ENCODE results near the gene WDR47. TPM values are rescaled to one million over a fixed set of nuclear protein-coding genes. Genes with fewer than 3 reads are reported as not detected.
"Not testable (repeated sequence)": the region's sequence is repeated elsewhere in the genome, so short reads cannot be mapped to it uniquely, and the experiment has no call there.

Gene WDR47
- polyA plus RNA-seq, 2 of the 4 experiments (the other 2 are of a cell fraction): 5.5 to 10.8 TPM

GRCh38 chr1:108933944-108934343 lies 108.0 kb downstream of the WDR47 start:
- no peak for ATAC-seq
- ChIA-PET POLR2A (no interaction called here), CTCF (no interaction called here)
- H3K4me2 ChIP-seq: no peak overlapping the region
- no peak for DNase-seq (ENCODE audit: low read depth in 1 of 2, low spot score in 1 of 2)
- no peak overlapping the region for H3K4me3 ChIP-seq
- H3K27ac ChIP-seq: no peak overlapping the region
- no peak for TF ChIP-seq PHF8 (IDR thresholded peaks at IDR 0.05; ENCODE audit: borderline replicate concordance, low read depth)
- TF ChIP-seq KDM5A (IDR thresholded peaks at IDR 0.05): no peak
- TF ChIP-seq POLR2AphosphoS2 (conservative IDR thresholded peaks at IDR 0.05; ENCODE audit: low read length): no peak
- no peak for TF ChIP-seq ESRRA (IDR thresholded peaks at IDR 0.05; ENCODE audit: borderline replicate concordance, low read length)
- TF ChIP-seq, protein P1, sequence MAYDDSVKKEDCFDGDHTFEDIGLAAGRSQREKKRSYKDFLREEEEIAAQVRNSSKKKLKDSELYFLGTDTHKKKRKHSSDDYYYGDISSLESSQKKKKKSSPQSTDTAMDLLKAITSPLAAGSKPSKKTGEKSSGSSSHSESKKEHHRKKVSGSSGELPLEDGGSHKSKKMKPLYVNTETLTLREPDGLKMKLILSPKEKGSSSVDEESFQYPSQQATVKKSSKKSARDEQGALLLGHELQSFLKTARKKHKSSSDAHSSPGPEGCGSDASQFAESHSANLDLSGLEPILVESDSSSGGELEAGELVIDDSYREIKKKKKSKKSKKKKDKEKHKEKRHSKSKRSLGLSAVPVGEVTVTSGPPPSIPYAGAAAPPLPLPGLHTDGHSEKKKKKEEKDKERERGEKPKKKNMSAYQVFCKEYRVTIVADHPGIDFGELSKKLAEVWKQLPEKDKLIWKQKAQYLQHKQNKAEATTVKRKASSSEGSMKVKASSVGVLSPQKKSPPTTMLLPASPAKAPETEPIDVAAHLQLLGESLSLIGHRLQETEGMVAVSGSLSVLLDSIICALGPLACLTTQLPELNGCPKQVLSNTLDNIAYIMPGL (CRISPR knock-in tag; IDR thresholded peaks at IDR 0.05; ENCODE audit: borderline replicate concordance): no peak
- no peak for TF ChIP-seq MAFK (IDR thresholded peaks at IDR 0.05; ENCODE audit: partially characterized antibody)
- TF ChIP-seq, protein P2, sequence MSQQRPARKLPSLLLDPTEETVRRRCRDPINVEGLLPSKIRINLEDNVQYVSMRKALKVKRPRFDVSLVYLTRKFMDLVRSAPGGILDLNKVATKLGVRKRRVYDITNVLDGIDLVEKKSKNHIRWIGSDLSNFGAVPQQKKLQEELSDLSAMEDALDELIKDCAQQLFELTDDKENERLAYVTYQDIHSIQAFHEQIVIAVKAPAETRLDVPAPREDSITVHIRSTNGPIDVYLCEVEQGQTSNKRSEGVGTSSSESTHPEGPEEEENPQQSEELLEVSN (IDR thresholded peaks at IDR 0.05; ENCODE audit: borderline replicate concordance, low read depth): no peak
- no peak for TF ChIP-seq RAD21 (conservative IDR thresholded peaks at IDR 0.05 in 1 of 2, IDR thresholded peaks at IDR 0.05 in 1 of 2)
- TF ChIP-seq, protein P3, sequence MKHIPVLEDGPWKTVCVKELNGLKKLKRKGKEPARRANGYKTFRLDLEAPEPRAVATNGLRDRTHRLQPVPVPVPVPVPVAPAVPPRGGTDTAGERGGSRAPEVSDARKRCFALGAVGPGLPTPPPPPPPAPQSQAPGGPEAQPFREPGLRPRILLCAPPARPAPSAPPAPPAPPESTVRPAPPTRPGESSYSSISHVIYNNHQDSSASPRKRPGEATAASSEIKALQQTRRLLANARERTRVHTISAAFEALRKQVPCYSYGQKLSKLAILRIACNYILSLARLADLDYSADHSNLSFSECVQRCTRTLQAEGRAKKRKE (CRISPR knock-in tag; IDR thresholded peaks at IDR 0.05; ENCODE audit: low read depth): no peak
- TF ChIP-seq CHD4 (IDR thresholded peaks at IDR 0.05; ENCODE audit: borderline replicate concordance): no peak
- H3K4me1 ChIP-seq: no peaks in the 10 kb centered on the region
- WGBS (ENCODE audit: missing lambda C conversion rate): 91% methylated on average over 5 of the region's 5 CpGs
- H3K9me3 ChIP-seq: no peaks in the 10 kb centered on the region
- FAIRE-seq: no peak

DNA sequence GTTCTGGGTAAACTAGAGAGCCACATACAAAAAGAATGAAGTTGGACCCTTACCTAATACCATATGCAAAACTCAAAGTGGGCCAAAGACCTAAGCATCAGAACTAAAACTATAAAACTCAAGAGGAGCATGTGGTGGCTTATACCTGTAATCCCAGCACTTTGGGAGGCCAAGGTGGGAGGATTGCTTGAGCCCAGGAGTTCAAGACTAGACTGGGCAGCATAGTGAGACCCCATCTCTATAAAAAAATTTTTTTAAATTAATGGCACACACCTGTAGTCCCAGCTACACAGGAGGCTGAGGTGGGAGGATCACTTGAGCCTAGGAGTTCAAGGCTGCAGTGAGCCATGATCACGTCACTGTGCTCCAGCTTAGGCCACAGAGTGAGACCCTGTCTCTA lies 114.3 kb downstream of the WDR47 start:
- not testable (repeated sequence) for ATAC-seq, H3K4me2 ChIP-seq

GRCh38 chr1:108925920-108926319 lies 116.0 kb downstream of the WDR47 start:
- no peak for DNase-seq (ENCODE audit: low read depth in 1 of 2, low spot score in 1 of 2)
- CTCF ChIA-PET: no interaction called here
- H3K4me1 ChIP-seq: no peaks in the 10 kb centered on the region
- no peak overlapping the region for H3K4me2 ChIP-seq
- TF ChIP-seq POLR2AphosphoS2 (conservative IDR thresholded peaks at IDR 0.05; ENCODE audit: low read length) (no peak), BHLHE40 (IDR thresholded peaks at IDR 0.05; ENCODE audit: low read depth, low read length) (no peak), JUNB (IDR thresholded peaks at IDR 0.05) (no peak), TFCP2L1 (CRISPR knock-in tag; IDR thresholded peaks at IDR 0.05) (no peak), CTCF (IDR thresholded peaks at IDR 0.05) (no peak), POLR2A (IDR thresholded peaks at IDR 0.05; ENCODE audit: low read length) (no peak), RAD21 (conservative IDR thresholded peaks at IDR 0.05 in 1 of 2, IDR thresholded peaks at IDR 0.05 in 1 of 2) (no peak), EHF (CRISPR knock-in tag; IDR thresholded peaks at IDR 0.05) (no peak), ZFP36 (IDR thresholded peaks at IDR 0.05; ENCODE audit: borderline replicate concordance, partially characterized antibody) (no peak), TP53 (CRISPR knock-in tag; IDR thresholded peaks at IDR 0.05) (no peak), RFX5 (IDR thresholded peaks at IDR 0.05) (no peak), FOSL2 (IDR thresholded peaks at IDR 0.05) (no peak), FOSL2 (CRISPR knock-in tag; IDR thresholded peaks at IDR 0.05) (no peak), KDM5A (IDR thresholded peaks at IDR 0.05) (no peak), CEBPB (IDR thresholded peaks at IDR 0.05) (no peak), ZSCAN20 (CRISPR knock-in tag; IDR thresholded peaks at IDR 0.05) (no peak), MYC (IDR thresholded peaks at IDR 0.05; ENCODE audit: borderline replicate concordance, low read length) (no peak), ESRRA (IDR thresholded peaks at IDR 0.05; ENCODE audit: borderline replicate concordance, low read length) (no peak)
- TF ChIP-seq, protein P4, sequence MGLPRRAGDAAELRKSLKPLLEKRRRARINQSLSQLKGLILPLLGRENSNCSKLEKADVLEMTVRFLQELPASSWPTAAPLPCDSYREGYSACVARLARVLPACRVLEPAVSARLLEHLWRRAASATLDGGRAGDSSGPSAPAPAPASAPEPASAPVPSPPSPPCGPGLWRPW (IDR thresholded peaks at IDR 0.05): no peak
- TF ChIP-seq, protein P3 (CRISPR knock-in tag; IDR thresholded peaks at IDR 0.05; ENCODE audit: low read depth): no peak
- TF ChIP-seq, protein P2 (IDR thresholded peaks at IDR 0.05; ENCODE audit: borderline replicate concordance, low read depth): no peak
- no peak for ATAC-seq
- FAIRE-seq: no peak
- no peaks in the 10 kb centered on the region for H3K9me3 ChIP-seq
- POLR2A ChIA-PET: interaction anchor here (0.6 kb wide), 1 partner anchor 20 kb away, joined by 5 read pairs; no protein-coding TSS in a partner anchor
- 97% methylated on average over 2 of the region's 2 CpGs for WGBS (ENCODE audit: missing lambda C conversion rate)
- no peak overlapping the region for H3K4me3 ChIP-seq
- H3K27ac ChIP-seq: no peak overlapping the region

More for the DNA sequence above, 114.3 kb downstream of the WDR47 start:
- DNase-seq (ENCODE audit: low read depth in 1 of 2, low spot score in 1 of 2); POLR2A ChIA-PET; H3K4me1 ChIP-seq; CTCF ChIA-PET; H3K4me3 ChIP-seq; H3K9me3 ChIP-seq; H3K27ac ChIP-seq; FAIRE-seq: not testable (repeated sequence)
- WGBS (ENCODE audit: missing lambda C conversion rate): 84% methylated on average over 1 of the region's 1 CpG

Data from A549 (cell line).